ENCODE data around the gene KCTD2. TPM values are rescaled to one million over a fixed set of nuclear protein-coding genes. Genes with fewer than 3 reads are reported as not detected.
A peak's percentile ranks its signal among the peaks of the same experiment; 100 is the strongest.
"Not testable (repeated sequence)": the region's sequence is repeated elsewhere in the genome, so short reads cannot be mapped to it uniquely, and the experiment has no call there.

Gene KCTD2
- total RNA-seq, 2 experiments from 2014 or later = 21.7 TPM

- H3K27ac Mint-ChIP-seq, POLR2A ChIA-PET: not testable (repeated sequence)
- Mint-ChIP-seq H3K4me3 (peak overlapping the region; percentile 33), H3K9me3 (peaks cover 28% of the 10 kb centered on the region), H3K27me3 (peaks cover 10% of the 10 kb centered on the region), H3K4me1 (peaks cover 30% of the 10 kb centered on the region), H3K36me3 (ENCODE audit: low read depth) (peaks cover 49% of the 10 kb centered on the region)
- DNase-seq = peak; percentile 44
- CTCF ChIA-PET = interaction anchor here (1.5 to 2.7 kb wide), 2 partner anchors 13 to 89 kb away, joined by 3 to 17 read pairs; partner anchors contain the start of gene MRPL58
These were observed 21.7 kb upstream of the KCTD2 start for GRCh38 chr17:75025398-75025734.

- Mint-ChIP-seq H3K4me1 (peaks cover 33% of the 10 kb centered on the region), H3K9me3 (peaks cover 30% of the 10 kb centered on the region), H3K36me3 (ENCODE audit: low read depth) (peaks cover 40% of the 10 kb centered on the region), H3K27me3 (peaks cover 12% of the 10 kb centered on the region)
- H3K4me3 Mint-ChIP-seq, CTCF ChIA-PET, DNase-seq, POLR2A ChIA-PET, H3K27ac Mint-ChIP-seq: not testable (repeated sequence)
These were observed 20.4 kb upstream of the KCTD2 start for GRCh38 chr17:75026650-75027049.

GRCh38 chr17:75030161-75030560 lies 16.9 kb upstream of the KCTD2 start:
- DNase-seq = no peak
- H3K27me3 Mint-ChIP-seq = peaks cover 24% of the 10 kb centered on the region
- H3K4me1 Mint-ChIP-seq = peaks cover 37% of the 10 kb centered on the region
- H3K9me3 Mint-ChIP-seq = peaks cover 20% of the 10 kb centered on the region
- ChIA-PET POLR2A (no interaction called here), CTCF (no interaction called here)
- H3K36me3 Mint-ChIP-seq (ENCODE audit: low read depth) = peaks cover 13% of the 10 kb centered on the region
- H3K4me3 Mint-ChIP-seq = no peak overlapping the region
- H3K27ac Mint-ChIP-seq = no peak overlapping the region

- peaks cover 10% of the 10 kb centered on the region for H3K36me3 Mint-ChIP-seq (ENCODE audit: low read depth)
- H3K4me1 Mint-ChIP-seq = peaks cover 49% of the 10 kb centered on the region
- peak; percentile 47 for DNase-seq
- CTCF ChIA-PET = interaction anchor here (0.5 to 1.6 kb wide), 8 partner anchors 9 to 546 kb away, joined by 3 to 9 read pairs (median 4); partner anchors contain the start of gene MRPL58
- H3K27me3 Mint-ChIP-seq = peaks cover 17% of the 10 kb centered on the region
- H3K9me3 Mint-ChIP-seq = peaks cover 7% of the 10 kb centered on the region
- peak overlapping the region; percentile 49 for H3K4me3 Mint-ChIP-seq
- POLR2A ChIA-PET = no interaction called here
- peak overlapping the region; percentile 63 for H3K27ac Mint-ChIP-seq
These were observed 14.9 kb upstream of the KCTD2 start for GRCh38 chr17:75031972-75032719.

GRCh38 chr17:75032720-75033280 lies 14.2 kb upstream of the KCTD2 start:
- Mint-ChIP-seq H3K4me1 (peaks cover 53% of the 10 kb centered on the region), H3K27me3 (peaks cover 17% of the 10 kb centered on the region), H3K4me3 (peak overlapping the region; percentile 49), H3K9me3 (peaks cover 6% of the 10 kb centered on the region), H3K27ac (no peak overlapping the region), H3K36me3 (ENCODE audit: low read depth) (peaks cover 10% of the 10 kb centered on the region)
- POLR2A ChIA-PET = no interaction called here
- no peak for DNase-seq
- CTCF ChIA-PET = interaction anchor here (0.6 to 1.6 kb wide), 3 partner anchors 10 to 545 kb away, joined by 3 to 9 read pairs (median 4); no protein-coding TSS in a partner anchor

GRCh38 chr17:75033346-75034235 lies 13.4 kb upstream of the KCTD2 start:
- H3K4me1 Mint-ChIP-seq = peaks cover 53% of the 10 kb centered on the region
- POLR2A ChIA-PET = no interaction called here
- CTCF ChIA-PET = interaction anchor here (0.9 to 2.4 kb wide), 5 partner anchors 21 to 154 kb away, joined by 3 to 12 read pairs (median 4); partner anchors contain the start of gene MRPL58

GRCh38 chr17:75034236-75034908 lies 12.7 kb upstream of the KCTD2 start:
- Mint-ChIP-seq H3K27ac (peak overlapping the region; percentile 99), H3K9me3 (peaks cover 6% of the 10 kb centered on the region), H3K4me1 (peaks cover 55% of the 10 kb centered on the region), H3K36me3 (ENCODE audit: low read depth) (peaks cover 20% of the 10 kb centered on the region), H3K4me3 (peak overlapping the region; percentile 83), H3K27me3 (peaks cover 15% of the 10 kb centered on the region)
- ChIA-PET CTCF (interaction anchor here (0.5 to 2.4 kb wide), 9 partner anchors 8 to 374 kb away, joined by 3 to 12 read pairs (median 3); partner anchors contain the start of gene MRPL58), POLR2A (interaction anchor here (0.7 kb wide), 1 partner anchor 50 kb away, joined by 6 read pairs; no protein-coding TSS in a partner anchor)
- DNase-seq = peak; percentile 79

More at GRCh38 chr17:75033346-75034235, 13.4 kb upstream of the KCTD2 start:
- Mint-ChIP-seq H3K9me3 (peaks cover 6% of the 10 kb centered on the region), H3K4me3 (peak overlapping the region; percentile 83), H3K27ac (peak overlapping the region; percentile 99), H3K27me3 (peaks cover 15% of the 10 kb centered on the region), H3K36me3 (ENCODE audit: low read depth) (peaks cover 15% of the 10 kb centered on the region)
- peak; percentile 75 for DNase-seq

- POLR2A ChIA-PET = interaction anchor here (0.5 kb wide), 1 partner anchor 13 kb away, joined by 3 read pairs; no protein-coding TSS in a partner anchor
- H3K4me3 Mint-ChIP-seq = peak overlapping the region; percentile 62
These were observed 10.3 kb upstream of the KCTD2 start for GRCh38 chr17:75036643-75037268.

GRCh38 chr17:75039238-75039637 lies 7.8 kb upstream of the KCTD2 start:
- H3K36me3 Mint-ChIP-seq (ENCODE audit: low read depth) = peaks cover 39% of the 10 kb centered on the region
- no peak overlapping the region for H3K4me3 Mint-ChIP-seq
- POLR2A ChIA-PET = no interaction called here
- DNase-seq = no peak
- H3K4me1 Mint-ChIP-seq = peaks cover 34% of the 10 kb centered on the region
- H3K9me3 Mint-ChIP-seq = no peaks in the 10 kb centered on the region
- peaks cover 3% of the 10 kb centered on the region for H3K27me3 Mint-ChIP-seq
- no peak overlapping the region for H3K27ac Mint-ChIP-seq
- CTCF ChIA-PET = interaction anchor here (0.9 to 1.2 kb wide), 4 partner anchors 20 to 231 kb away, joined by 3 to 5 read pairs (median 3); partner anchors contain the start of genes MIF4GD and MRPL58

More at GRCh38 chr17:75036643-75037268, 10.3 kb upstream of the KCTD2 start:
- Mint-ChIP-seq H3K4me1 (peaks cover 52% of the 10 kb centered on the region), H3K27me3 (peaks cover 12% of the 10 kb centered on the region), H3K27ac (peak overlapping the region; percentile 99), H3K36me3 (ENCODE audit: low read depth) (peaks cover 33% of the 10 kb centered on the region), H3K9me3 (no peaks in the 10 kb centered on the region)
- CTCF ChIA-PET = interaction anchor here (0.9 to 1.0 kb wide), 2 partner anchors 10 to 25 kb away, joined by 3 to 4 read pairs; partner anchors contain the start of genes ATP5PD and MRPL58
- peak; percentile 89 for DNase-seq

- Mint-ChIP-seq H3K27me3 (no peaks in the 10 kb centered on the region), H3K36me3 (ENCODE audit: low read depth) (peaks cover 39% of the 10 kb centered on the region), H3K4me3 (no peak overlapping the region), H3K9me3 (no peaks in the 10 kb centered on the region), H3K27ac (peak overlapping the region; percentile 62), H3K4me1 (peaks cover 29% of the 10 kb centered on the region)
- ChIA-PET POLR2A (interaction anchor here (0.6 kb wide), 1 partner anchor 67 kb away, joined by 3 read pairs; no protein-coding TSS in a partner anchor), CTCF (interaction anchor here (0.6 to 1.5 kb wide), 6 partner anchors 7 to 761 kb away, joined by 3 to 4 read pairs (median 3); partner anchors contain the start of gene MRPL58)
- no peak for DNase-seq
These were observed 5.3 kb upstream of the KCTD2 start for GRCh38 chr17:75041656-75042280.

- H3K4me1 Mint-ChIP-seq = peaks cover 35% of the 10 kb centered on the region
- H3K36me3 Mint-ChIP-seq (ENCODE audit: low read depth) = peaks cover 31% of the 10 kb centered on the region
- H3K9me3 Mint-ChIP-seq, H3K4me3 Mint-ChIP-seq, H3K27ac Mint-ChIP-seq, DNase-seq, H3K27me3 Mint-ChIP-seq, POLR2A ChIA-PET: not testable (repeated sequence)
- CTCF ChIA-PET = interaction anchor here (1.3 kb wide), 1 partner anchor 24 kb away, joined by 3 read pairs; no protein-coding TSS in a partner anchor
These were observed 3.2 kb upstream of the KCTD2 start for GRCh38 chr17:75043789-75044188.
